Measurements from ENCODE around the gene SLC12A5.
A peak's percentile ranks its signal among the peaks of the same experiment; 100 is the strongest.
"Not testable (repeated sequence)": the region's sequence is repeated elsewhere in the genome, so short reads cannot be mapped to it uniquely, and the experiment has no call there.

Gene SLC12A5

GRCh38 chr20:46028772-46029371 is at the start of gene SLC12A5:
TSS of gene SLC12A5 (plus strand) at chr20:46029215. CDS start at chr20:46029345, 130 bp downstream.
- DNase-seq (ENCODE audit: low spot score) = no peak
- TF ChIP-seq CTCF (IDR thresholded peaks at IDR 0.05; ENCODE audit: extremely low read depth, missing control alignments) = no peak

GRCh38 chr20:45981261-45981660 is 47.8 kb upstream of the SLC12A5 start:
- DNase-seq (ENCODE audit: low spot score) = no peak
- no peak for TF ChIP-seq CTCF (IDR thresholded peaks at IDR 0.05; ENCODE audit: extremely low read depth, missing control alignments)

- TF ChIP-seq CTCF (IDR thresholded peaks at IDR 0.05; ENCODE audit: extremely low read depth, missing control alignments) = no peak
- DNase-seq (ENCODE audit: low spot score) = no peak
Observed at GRCh38 chr20:45983279-45983743, 45.7 kb upstream of the SLC12A5 start.

GRCh38 chr20:45985573-45985972 is 43.4 kb upstream of the SLC12A5 start:
- DNase-seq (ENCODE audit: low spot score) = no peak
- no peak for TF ChIP-seq CTCF (IDR thresholded peaks at IDR 0.05; ENCODE audit: extremely low read depth, missing control alignments)

- peak; percentile 81 for DNase-seq (ENCODE audit: low spot score)
- peak; percentile 88 for TF ChIP-seq CTCF (IDR thresholded peaks at IDR 0.05; ENCODE audit: extremely low read depth, missing control alignments)
Observed at GRCh38 chr20:45987108-45987780, 41.8 kb upstream of the SLC12A5 start.

- not testable (repeated sequence) for DNase-seq (ENCODE audit: low spot score)
Observed at GRCh38 chr20:45988830-45989229, 40.2 kb upstream of the SLC12A5 start.

GRCh38 chr20:45991616-45992015 is 37.4 kb upstream of the SLC12A5 start:
- no peak for DNase-seq (ENCODE audit: low spot score)
- no peak for TF ChIP-seq CTCF (IDR thresholded peaks at IDR 0.05; ENCODE audit: extremely low read depth, missing control alignments)

All from GM20000 (cell line).